Epithelial cell of proximal tubule (primary cell): ENCODE measurements around the gene ROR1. TPM values are rescaled to one million over a fixed set of nuclear protein-coding genes. Genes with fewer than 3 reads are reported as not detected.

ENCODE experiments used
- DNase-seq: peaks from one replicate; pipeline ENCODE4 v3.0.0-alpha.2; 2011; ENCODE audit warnings: low read depth
- H3K4me3 ChIP-seq: 2 replicates; pipeline ENCODE4 v1.5.1; 2011; ENCODE audit warnings: low read depth, mild to moderate bottlenecking, low read length
- CTCF ChIP-seq: conservative IDR thresholded peaks from 2 replicates; pipeline ENCODE4 v1.5.1; 2012; ENCODE audit warnings: low read depth, mild to moderate bottlenecking, low read length
- total RNA-seq: library from RNA; depleted of rRNA; stranded (reverse); fragments of >200 nt; gene quantifications from 2 replicates; pipeline ENCODE4 v1.2.3, GENCODE V29; 2015

Gene ROR1
- total RNA-seq = 5.9 and 11.4 TPM in 2 replicates

- peak within 1 kb of the TSS; percentile 80 for H3K4me3 ChIP-seq
- peak; percentile 66 for TF ChIP-seq CTCF
- no peak for DNase-seq
These were observed at the start of gene ROR1 for GRCh38 chr1:63773815-63774616. ROR1 (plus strand) TSS chr1:63774017.

- no peak for TF ChIP-seq CTCF
- DNase-seq = no peak
- no peak overlapping the region for H3K4me3 ChIP-seq
These were observed 49.4 kb upstream of the ROR1 start for GRCh38 chr1:63724375-63724899.

GRCh38 chr1:63728611-63729226, 45.1 kb upstream of the ROR1 start:
- no peak for DNase-seq
- no peak for TF ChIP-seq CTCF
- no peak overlapping the region for H3K4me3 ChIP-seq

- DNase-seq = no peak
- no peak for TF ChIP-seq CTCF
- H3K4me3 ChIP-seq = no peak overlapping the region
These were observed 44.6 kb upstream of the ROR1 start for GRCh38 chr1:63729227-63729620.

GRCh38 chr1:63730211-63730610, 43.6 kb upstream of the ROR1 start:
- no peak for DNase-seq
- no peak overlapping the region for H3K4me3 ChIP-seq
- TF ChIP-seq CTCF = no peak

GRCh38 chr1:63731117-63732043, 42.4 kb upstream of the ROR1 start:
- TF ChIP-seq CTCF = no peak
- peak; percentile 94 for DNase-seq
- H3K4me3 ChIP-seq = peak overlapping the region; percentile 15
